Endothelial cell of umbilical vein (primary cell): Measurements from ENCODE around the gene DNAH10.

ENCODE experiments used
- CTCF ChIP-seq, 2 donors: IDR thresholded peaks; 1 replicate in 1 of 2; 2 replicates in 1 of 2; pipeline ENCODE4 v1.5.1; 2011; ENCODE audit warnings: low read length in 2 of 2, mild to moderate bottlenecking in 2 of 2, moderate library complexity in 2 of 2, control low read depth in 1 of 2, inconsistent platforms in 1 of 2, low read depth in 1 of 2; ENCODE audit not compliant: insufficient read depth in 1 of 2; ENCODE audit errors: extremely low read depth in 1 of 2
- EZH2 ChIP-seq: IDR thresholded peaks from 2 replicates; pipeline ENCODE4 v1.6.1; 2012; ENCODE audit warnings: borderline replicate concordance, low read depth, mild to moderate bottlenecking, moderate library complexity, low read length, inconsistent platforms; ENCODE audit not compliant: severe bottlenecking
- JUN ChIP-seq: IDR thresholded peaks from 2 replicates; pipeline ENCODE4 v1.6.1; 2011; ENCODE audit warnings: borderline replicate concordance, low read depth; ENCODE audit not compliant: insufficient read length, insufficient read depth

DNA sequence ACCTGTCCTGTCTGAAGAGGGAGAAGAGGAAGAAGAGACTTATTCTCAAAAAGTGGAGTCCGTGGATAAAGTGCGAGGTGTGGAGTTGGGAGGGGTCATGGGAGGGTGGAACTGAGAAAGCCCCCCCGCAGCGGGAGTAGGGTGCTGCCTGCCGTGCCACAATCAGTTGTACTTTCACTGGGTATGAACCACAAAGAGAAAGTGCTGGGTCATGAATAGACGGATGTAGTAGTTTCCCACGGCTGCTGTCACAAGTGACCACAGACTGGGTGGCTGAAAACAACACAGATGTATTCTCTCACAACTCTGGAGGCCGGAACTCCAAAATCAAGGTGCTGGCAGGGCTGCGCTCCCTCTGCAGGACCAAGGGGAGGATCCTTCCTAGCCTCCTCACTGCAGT lies 5.5 kb downstream of the DNAH10 start:
- TF ChIP-seq EZH2, result no peak
- no peak for TF ChIP-seq CTCF (IDR thresholded peaks at IDR 0.05; ENCODE audit: extremely low read depth in 1 of 2, insufficient read depth in 1 of 2, low read depth in 1 of 2, low read length in 2 of 2)
- TF ChIP-seq JUN, result no peak
